Measurements from ENCODE around the gene FBN2.

GRCh38 chr5:128304088-128304487 is 234.0 kb downstream of the FBN2 start:
- TF ChIP-seq CTCF (IDR thresholded peaks at IDR 0.05) (no peak), POLR2A (IDR thresholded peaks at IDR 0.05) (no peak)

Measured in Peyer's patch (tissue), 4 donors.